Neutrophil (primary cell): ENCODE data around the gene SH3TC2.

ENCODE experiments used
- H3K27ac ChIP-seq: fragments of 200-600 bp; sonication (generic); 2 replicates; pipeline ENCODE4 v1.5.1; 2016; ENCODE audit warnings: mild to moderate bottlenecking, moderate library complexity
- H3K27me3 ChIP-seq: fragments of 200-600 bp; sonication (generic); 2 replicates; pipeline ENCODE4 v1.6.0; 2016; ENCODE audit warnings: mild to moderate bottlenecking
- H3K36me3 ChIP-seq: fragments of 200-600 bp; sonication (generic); 2 replicates; pipeline ENCODE4 v1.5.1; 2017
- H3K4me1 ChIP-seq, 2 experiments: fragments of 200-600 bp in 1 of 2; sonication (generic) in 1 of 2; 1 replicate in 1 of 2; 2 replicates in 1 of 2; pipeline versions ENCODE4 v1.5.1 to v1.6.1; 2013 to 2016; ENCODE audit warnings: low read depth in 1 of 2, low read length in 1 of 2, mild to moderate bottlenecking in 1 of 2, moderate library complexity in 1 of 2; ENCODE audit not compliant: control insufficient read depth in 1 of 2, insufficient read depth in 1 of 2
- H3K4me3 ChIP-seq, 2 experiments: fragments of 200-600 bp in 1 of 2; sonication (generic) in 1 of 2; 1 replicate in 1 of 2; 2 replicates in 1 of 2; pipeline ENCODE4 v1.5.1; 2013 to 2016; ENCODE audit warnings: low read depth in 1 of 2, low read length in 1 of 2, mild to moderate bottlenecking in 1 of 2, moderate library complexity in 1 of 2
- H3K9me3 ChIP-seq: fragments of 200-600 bp; sonication (generic); 2 replicates; pipeline ENCODE4 v1.5.1; 2016
- CTCF ChIP-seq: fragments of 200-600 bp; sonication (generic); IDR thresholded peaks from 2 replicates; pipeline ENCODE4 v1.5.1; 2016; ENCODE audit warnings: antibody characterized with exemption

Gene SH3TC2

GRCh38 chr5:149011728-149012127, 51.1 kb downstream of the SH3TC2 start:
- Histone ChIP-seq H3K27me3 (no peaks in the 10 kb centered on the region), H3K36me3 (no peaks in the 10 kb centered on the region), H3K4me3 (no peak overlapping the region), H3K4me1 (no peaks in the 10 kb centered on the region), H3K9me3 (no peaks in the 10 kb centered on the region), H3K27ac (no peak overlapping the region)
- no peak for TF ChIP-seq CTCF

- H3K27ac ChIP-seq = no peak overlapping the region
- H3K36me3 ChIP-seq = no peaks in the 10 kb centered on the region
- H3K27me3 ChIP-seq = no peaks in the 10 kb centered on the region
- no peak for TF ChIP-seq CTCF
- H3K4me1 ChIP-seq = no peaks in the 10 kb centered on the region
- H3K4me3 ChIP-seq = no peak overlapping the region
- no peaks in the 10 kb centered on the region for H3K9me3 ChIP-seq
Observed at GRCh38 chr5:149011084-149011483, 51.8 kb downstream of the SH3TC2 start.

GRCh38 chr5:149007174-149007573, 55.7 kb downstream of the SH3TC2 start:
- Histone ChIP-seq H3K9me3 (no peaks in the 10 kb centered on the region), H3K4me1 (no peaks in the 10 kb centered on the region), H3K27ac (no peak overlapping the region), H3K4me3 (no peak overlapping the region), H3K36me3 (no peaks in the 10 kb centered on the region), H3K27me3 (no peaks in the 10 kb centered on the region)
- TF ChIP-seq CTCF = no peak

GRCh38 chr5:149006426-149006825, 56.4 kb downstream of the SH3TC2 start:
- H3K9me3 ChIP-seq = no peaks in the 10 kb centered on the region
- H3K27ac ChIP-seq = no peak overlapping the region
- no peak overlapping the region for H3K4me3 ChIP-seq
- H3K4me1 ChIP-seq = no peaks in the 10 kb centered on the region
- no peaks in the 10 kb centered on the region for H3K27me3 ChIP-seq
- H3K36me3 ChIP-seq = no peaks in the 10 kb centered on the region
- TF ChIP-seq CTCF = no peak

- no peak overlapping the region for H3K4me3 ChIP-seq
- no peak for TF ChIP-seq CTCF
- no peak overlapping the region for H3K27ac ChIP-seq
- H3K4me1 ChIP-seq = no peaks in the 10 kb centered on the region
- no peaks in the 10 kb centered on the region for H3K9me3 ChIP-seq
- no peaks in the 10 kb centered on the region for H3K36me3 ChIP-seq
- peaks cover 2% of the 10 kb centered on the region for H3K27me3 ChIP-seq
Observed at GRCh38 chr5:149005077-149005892, 57.6 kb downstream of the SH3TC2 start.
